Measurements from ENCODE around the gene GARRE1.
"Not testable (repeated sequence)": the region's sequence is repeated elsewhere in the genome, so short reads cannot be mapped to it uniquely, and the experiment has no call there.

DNA sequence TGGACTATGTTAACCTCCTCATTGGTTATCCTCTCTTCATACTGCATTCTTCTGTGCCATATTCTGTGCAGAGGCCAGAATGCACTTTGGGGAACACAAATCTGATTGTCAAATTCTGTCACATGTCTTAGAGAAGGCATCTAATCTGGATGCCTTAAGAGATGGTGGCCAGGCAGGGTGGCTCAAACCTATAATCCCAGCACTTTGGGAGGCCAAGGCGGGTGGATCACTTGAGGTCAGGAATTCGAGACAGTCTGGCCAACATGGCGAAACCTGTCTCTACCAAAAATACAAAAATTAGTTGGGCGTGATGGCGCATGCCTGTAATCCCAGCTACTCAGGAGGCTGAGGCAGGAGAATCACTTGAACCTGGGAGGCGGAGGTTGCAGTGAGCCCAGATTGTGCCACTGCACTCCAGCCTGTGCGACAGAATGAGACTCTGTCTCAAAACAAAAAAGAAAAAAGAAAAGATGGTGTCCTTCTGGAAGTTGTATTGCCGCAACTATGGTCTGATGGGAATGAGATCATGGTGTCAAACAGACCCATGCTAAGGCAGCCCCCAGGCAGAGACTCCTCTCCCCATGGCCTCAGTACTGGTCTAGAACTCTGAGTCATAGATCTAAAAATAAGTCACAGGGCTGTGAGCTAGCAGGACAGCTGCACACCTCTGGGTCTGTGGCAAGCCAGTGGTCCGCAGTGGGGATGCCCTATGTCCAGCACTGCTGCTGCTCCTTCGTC lies 11.0 kb upstream of the GARRE1 start:
- TF ChIP-seq, protein P1, sequence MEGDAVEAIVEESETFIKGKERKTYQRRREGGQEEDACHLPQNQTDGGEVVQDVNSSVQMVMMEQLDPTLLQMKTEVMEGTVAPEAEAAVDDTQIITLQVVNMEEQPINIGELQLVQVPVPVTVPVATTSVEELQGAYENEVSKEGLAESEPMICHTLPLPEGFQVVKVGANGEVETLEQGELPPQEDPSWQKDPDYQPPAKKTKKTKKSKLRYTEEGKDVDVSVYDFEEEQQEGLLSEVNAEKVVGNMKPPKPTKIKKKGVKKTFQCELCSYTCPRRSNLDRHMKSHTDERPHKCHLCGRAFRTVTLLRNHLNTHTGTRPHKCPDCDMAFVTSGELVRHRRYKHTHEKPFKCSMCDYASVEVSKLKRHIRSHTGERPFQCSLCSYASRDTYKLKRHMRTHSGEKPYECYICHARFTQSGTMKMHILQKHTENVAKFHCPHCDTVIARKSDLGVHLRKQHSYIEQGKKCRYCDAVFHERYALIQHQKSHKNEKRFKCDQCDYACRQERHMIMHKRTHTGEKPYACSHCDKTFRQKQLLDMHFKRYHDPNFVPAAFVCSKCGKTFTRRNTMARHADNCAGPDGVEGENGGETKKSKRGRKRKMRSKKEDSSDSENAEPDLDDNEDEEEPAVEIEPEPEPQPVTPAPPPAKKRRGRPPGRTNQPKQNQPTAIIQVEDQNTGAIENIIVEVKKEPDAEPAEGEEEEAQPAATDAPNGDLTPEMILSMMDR (IDR thresholded peaks at IDR 0.05; ENCODE audit: low read length): not testable (repeated sequence)
- not testable (repeated sequence) for TF ChIP-seq EZH2 (optimal IDR thresholded peaks at IDR 0.05; ENCODE audit: low read depth, low read length); EZH2phosphoT487 (IDR thresholded peaks at IDR 0.05; ENCODE audit: low read length)

All from MM.1S (cell line).